ENCODE data around the gene CACUL1.

- TF ChIP-seq CTCF (conservative IDR thresholded peaks at IDR 0.05) (no peak), EZH2 (IDR thresholded peaks at IDR 0.05; ENCODE audit: low read depth) (no peak)
These were observed 33.3 kb downstream of the CACUL1 start for GRCh38 chr10:118721539-118721876.

Data from PC-9 (cell line).